Tibial nerve (tissue), 4 donors: ENCODE results near the gene EFNB2. TPM values are rescaled to one million over a fixed set of nuclear protein-coding genes. Genes with fewer than 3 reads are reported as not detected.

Experiments used
- DNase-seq, 2 donors: peaks; one replicate each; pipeline ENCODE4 v3.0.0-alpha.2; 2019; ENCODE audit warnings: low spot score in 2 of 2
- H3K27ac ChIP-seq, 4 donors: fragments of 200-600 bp; sonication (generic) in 3 of 4; one replicate each; pipeline ENCODE4 v1.5.1; 2017 to 2019; ENCODE audit warnings: mild to moderate bottlenecking in 1 of 4
- H3K27me3 ChIP-seq, 2 donors: fragments of 200-600 bp; sonication (generic) in 1 of 2; one replicate each; pipeline versions ENCODE4 v1.5.1 to v1.6.0; 2017 to 2019
- H3K36me3 ChIP-seq, 3 donors: fragments of 200-600 bp; sonication (generic); one replicate each; pipeline ENCODE4 v1.5.1; 2018 to 2019
- H3K4me1 ChIP-seq, 4 donors: fragments of 200-600 bp; sonication (generic) in 3 of 4; one replicate each; pipeline ENCODE4 v1.5.1; 2017 to 2019
- H3K4me3 ChIP-seq, 4 donors: fragments of 200-600 bp; sonication (generic) in 3 of 4; one replicate each; pipeline ENCODE4 v1.5.1; 2017 to 2019; ENCODE audit warnings: mild to moderate bottlenecking in 1 of 4, moderate library complexity in 1 of 4
- H3K9me3 ChIP-seq, 4 donors: fragments of 200-600 bp; sonication (generic) in 3 of 4; one replicate each; pipeline ENCODE4 v1.5.1; 2017 to 2019
- CTCF ChIP-seq, 5 experiments: fragments of 200-600 bp in 3 of 5; fragments of 450-650 bp in 2 of 5; sonication (generic) in 3 of 5; IDR thresholded peaks; one replicate each; pipeline ENCODE4 v1.5.1; 2016 to 2019; ENCODE audit warnings: antibody characterized with exemption in 5 of 5, mild to moderate bottlenecking in 3 of 5, moderate library complexity in 2 of 5
- EP300 ChIP-seq, 2 donors: sonication (generic); formaldehyde crosslinking; IDR thresholded peaks; one replicate each; pipeline ENCODE4 v1.6.1; 2017; ENCODE audit warnings: antibody characterized with exemption in 2 of 2, mild to moderate bottlenecking in 1 of 2
- POLR2A ChIP-seq, 2 donors: fragments of 450-650 bp; IDR thresholded peaks; one replicate each; pipeline ENCODE4 v1.6.1; 2017; ENCODE audit warnings: antibody characterized with exemption in 2 of 2, mild to moderate bottlenecking in 2 of 2, moderate library complexity in 2 of 2
- WGBS, 2 donors: methylation state at CpG; one replicate each; pipeline ENCODE4 v1.1.5; 2018; 5-methylcytosine and 5-hydroxymethylcytosine counted together
- total RNA-seq, 4 donors: library from RNA; depleted of rRNA; stranded (reverse); fragments of >200 nt; gene quantifications; one replicate each; pipeline ENCODE4 v1.1.0, GENCODE V29; 2016

EFNB2 gene
- total RNA-seq, 4 donors from 2014 or later: 12.6 to 20.8 (median 18.3) TPM

GRCh38 chr13:106532111-106532929, 3.1 kb downstream of the EFNB2 start:
- Histone ChIP-seq H3K27ac (peak overlapping the region; percentile 72 to 94 (median 82)), H3K36me3 (no peaks in the 10 kb centered on the region), H3K4me3 (peak overlapping the region; percentile 13 to 75 (median 52)), H3K4me1 (peaks cover 0 to 36% (median 11%) of the 10 kb centered on the region in 4 donors), H3K9me3 (no peaks in the 10 kb centered on the region), H3K27me3 (no peaks in the 10 kb centered on the region)
- no peak for TF ChIP-seq CTCF (IDR thresholded peaks at IDR 0.05)
- no peak for TF ChIP-seq EP300 (IDR thresholded peaks at IDR 0.05)
- TF ChIP-seq POLR2A (IDR thresholded peaks at IDR 0.05): no peak
- no peak for DNase-seq
- 36 to 47% methylated on average over 18 of the region's 18 CpGs for WGBS, 2 donors

GRCh38 chr13:106530980-106531481, 4.4 kb downstream of the EFNB2 start:
- Histone ChIP-seq H3K36me3 (no peaks in the 10 kb centered on the region), H3K4me1 (peaks cover 0 to 34% (median 9%) of the 10 kb centered on the region in 4 donors), H3K9me3 (no peaks in the 10 kb centered on the region), H3K4me3 (peak overlapping the region in 1 of 4 donors; percentile 75), H3K27me3 (no peaks in the 10 kb centered on the region), H3K27ac (peak overlapping the region in 2 of 4 donors; percentile 4 to 85)
- WGBS, 2 donors: 68 to 80% methylated on average over 8 of the region's 8 CpGs
- TF ChIP-seq POLR2A (IDR thresholded peaks at IDR 0.05) (no peak), CTCF (IDR thresholded peaks at IDR 0.05) (no peak), EP300 (IDR thresholded peaks at IDR 0.05) (no peak)
- DNase-seq: no peak

- WGBS, 2 donors: 78 to 80% methylated on average over 11 of the region's 11 CpGs
- no peaks in the 10 kb centered on the region for H3K9me3 ChIP-seq
- H3K4me3 ChIP-seq: peak overlapping the region in 1 of 4 donors; percentile 75
- H3K4me1 ChIP-seq: peaks cover 0 to 32% (median 9%) of the 10 kb centered on the region in 4 donors
- DNase-seq: no peak
- H3K36me3 ChIP-seq: no peaks in the 10 kb centered on the region
- no peak overlapping the region for H3K27ac ChIP-seq
- H3K27me3 ChIP-seq: no peaks in the 10 kb centered on the region
- TF ChIP-seq EP300 (IDR thresholded peaks at IDR 0.05): peak in 1 of 2 donors; percentile 19
- no peak for TF ChIP-seq CTCF (IDR thresholded peaks at IDR 0.05)
- TF ChIP-seq POLR2A (IDR thresholded peaks at IDR 0.05): no peak
These were observed 5.2 kb downstream of the EFNB2 start for GRCh38 chr13:106530171-106530851.

GRCh38 chr13:106529415-106530170, 5.9 kb downstream of the EFNB2 start:
- no peak for TF ChIP-seq CTCF (IDR thresholded peaks at IDR 0.05)
- TF ChIP-seq EP300 (IDR thresholded peaks at IDR 0.05): no peak
- Histone ChIP-seq H3K4me3 (no peak overlapping the region), H3K36me3 (no peaks in the 10 kb centered on the region), H3K27ac (no peak overlapping the region), H3K9me3 (no peaks in the 10 kb centered on the region), H3K4me1 (peaks cover 0 to 29% (median 9%) of the 10 kb centered on the region in 4 donors), H3K27me3 (no peaks in the 10 kb centered on the region)
- DNase-seq: no peak
- WGBS, 2 donors: 71 to 79% methylated on average over 8 of the region's 8 CpGs
